HepG2 (cell line): Measurements from ENCODE around the gene CDH23. TPM values are rescaled to one million over a fixed set of nuclear protein-coding genes. Genes with fewer than 3 reads are reported as not detected.
A peak's percentile ranks its signal among the peaks of the same experiment; 100 is the strongest.

Experiments used
- ATAC-seq: fragments of 200-7000 bp; cut with Tn5 transposase; 3 replicates; pipeline ENCODE4 v1.9.1; 2020; ENCODE audit warnings: mild to moderate bottlenecking, moderate library complexity
- BruUV-seq: library from RNA; stranded (reverse); fragments of 400-500 nt; replicated peaks from 2 replicates; lab custom pipeline; 2021; lab: Mats Ljungman, UMichigan
- CTCF ChIA-PET: fragments of 300-600 bp; formaldehyde crosslinking; extraction: SDS; loops from one replicate; lab custom pipeline; 2021; ENCODE audit warnings: low total read pairs, inconsistent platforms, low intra/inter-chr PET ratio; lab: Yijun Ruan, JAX
- POLR2A ChIA-PET: fragments of 350-600 bp; sonication (Branson Sonifier 250); formaldehyde crosslinking; loops from one replicate; lab custom pipeline; 2020; ENCODE audit warnings: antibody characterized with exemption, inconsistent platforms; lab: Yijun Ruan, JAX
- DNase-seq: peaks from one replicate; pipeline ENCODE4 v3.0.0-alpha.2; 2015; ENCODE audit warnings: low spot score
- FAIRE-seq: peaks from 3 replicates; lab custom pipeline; 2011; peaks lifted over from hg19 to GRCh38; lab: Jason Lieb, UNC
- H2AFZ ChIP-seq: one replicate; pipeline ENCODE4 v1.6.1; 2011; ENCODE audit warnings: low read length, inconsistent platforms
- H3K27ac ChIP-seq: fragments of 300-600 bp; 3 replicates; pipeline ENCODE4 v1.8.0; 2011; ENCODE audit warnings: mixed run types, mild to moderate bottlenecking, mixed read lengths, low read length, inconsistent platforms; ENCODE audit not compliant: insufficient read depth; ENCODE audit errors: extremely low read length
- H3K27me3 ChIP-seq, 2 experiments: fragments of 200-600 bp in 1 of 2; 2 replicates in 1 of 2; 3 replicates in 1 of 2; pipeline versions ENCODE4 v1.6.0 to v1.8.0; 2011; ENCODE audit warnings: low read length in 2 of 2, mild to moderate bottlenecking in 2 of 2, moderate library complexity in 2 of 2, inconsistent platforms in 1 of 2; ENCODE audit not compliant: insufficient read depth in 2 of 2, control insufficient read depth in 1 of 2
- H3K36me3 ChIP-seq, 2 experiments: fragments of 200-600 bp in 1 of 2; replicated peaks in 1 of 2; 2 replicates in 1 of 2; 3 replicates in 1 of 2; pipeline versions ENCODE4 v1.5.1 to v1.8.0; 2011; ENCODE audit warnings: low read length in 2 of 2, inconsistent platforms in 1 of 2; ENCODE audit not compliant: insufficient read depth in 2 of 2, control insufficient read depth in 1 of 2
- H3K4me1 ChIP-seq: 2 replicates; pipeline ENCODE4 v1.5.1; 2012; ENCODE audit warnings: low read length, inconsistent platforms; ENCODE audit not compliant: insufficient read depth
- H3K4me2 ChIP-seq: 2 replicates; pipeline ENCODE4 v1.6.0; 2011; ENCODE audit warnings: low read depth, low read length, inconsistent platforms
- H3K4me3 ChIP-seq, 3 experiments: fragments of 200-600 bp in 1 of 3; sonication (generic), shearing (Covaris generic) in 1 of 3; replicated peaks in 1 of 3; 2 replicates each; pipeline ENCODE4 v1.5.1; 2011 to 2016; ENCODE audit warnings: low read length in 3 of 3, inconsistent platforms in 2 of 3, low read depth in 2 of 3, mild to moderate bottlenecking in 2 of 3, control low read depth in 1 of 3, mixed read lengths in 1 of 3; ENCODE audit not compliant: insufficient read depth in 1 of 3
- H3K79me2 ChIP-seq: one replicate; pipeline ENCODE4 v1.6.1; 2011; ENCODE audit warnings: low read length, inconsistent platforms; ENCODE audit not compliant: insufficient read depth
- H3K9ac ChIP-seq: 2 replicates; pipeline ENCODE4 v1.6.0; 2011; ENCODE audit warnings: mild to moderate bottlenecking, low read depth, low read length, inconsistent platforms; ENCODE audit not compliant: insufficient read depth
- H3K9me3 ChIP-seq: 2 replicates; pipeline ENCODE4 v1.5.1; 2012; ENCODE audit warnings: mild to moderate bottlenecking, low read length
- H4K20me1 ChIP-seq: 2 replicates; pipeline ENCODE4 v1.6.0; 2011; ENCODE audit warnings: inconsistent platforms, mild to moderate bottlenecking, low read length, moderate library complexity; ENCODE audit not compliant: insufficient read depth
- GABPA ChIP-seq, 2 experiments: IDR thresholded peaks; 2 replicates each; pipeline ENCODE4 v1.6.1; 2011 to 2016; ENCODE audit warnings: low read depth in 2 of 2, low read length in 1 of 2, missing biosample characterization in 1 of 2, missing genetic modification characterization in 1 of 2
- NCOR1 ChIP-seq: fragments of 200-600 bp; sonication (generic); IDR thresholded peaks from 2 replicates; pipeline ENCODE4 v1.7.0; 2017; ENCODE audit warnings: antibody characterized with exemption, low read length, borderline replicate concordance
- NFAT5 ChIP-seq: sonication (generic); formaldehyde crosslinking; IDR thresholded peaks from 2 replicates; pipeline ENCODE4 v1.4.0; 2020; ENCODE audit warnings: missing genetic modification reagents
- WGBS: methylation state at CpG from one replicate; pipeline ENCODE4 v1.1.6; 2017; ENCODE audit warnings: low lambda C conversion rate; 5-methylcytosine and 5-hydroxymethylcytosine counted together
- in situ Hi-C: cut with HindIII; loops from 2 replicates; pipeline ENCODE4 v1.10.0; 2017; ENCODE audit warnings: low pct_unique_long_range_greater_than_20kb; ENCODE audit not compliant: extremely low pct_ligation_motif_present
- intact Hi-C: fragments of 100-400 bp; cut with micrococcal nuclease; formaldehyde crosslinking; loops from one replicate; pipeline ENCODE4 v1.10.0; 2022; ENCODE audit not compliant: unreplicated experiment
- polyA plus RNA-seq, 8 experiments: library from polyadenylated mRNA; depleted of rRNA in 3 of 8; stranded (reverse) in 7 of 8; unstranded in 1 of 8; fragments of >200 nt; fragmentation: Illumina TruSeq in 4 of 8; extraction: Trizol in 4 of 8; gene quantifications; 2 replicates each; pipeline versions ENCODE4 v1.2.1 to v1.2.3, GENCODE V29; 2011 to 2016; ENCODE audit warnings: low read depth in 4 of 8, missing spikeins in 1 of 8, mixed read lengths in 1 of 8; ENCODE audit not compliant: insufficient read depth in 1 of 8
- total RNA-seq, 5 experiments: library from RNA; depleted of rRNA; stranded (reverse); fragments of >200 nt; fragmentation: Illumina TruSeq; extraction: Trizol; gene quantifications; 2 replicates each; pipeline ENCODE4 v1.2.3, GENCODE V29; 2016; ENCODE audit warnings: low read depth in 1 of 5

CDH23 gene
- total and polyA plus RNA-seq, 2 of the 13 experiments (the other 11 are each of a cell fraction or from before 2014, with no cell fraction given): 0.13 TPM; not detected in 1

- Histone ChIP-seq H2AFZ (no peak overlapping the region), H3K79me2 (no peaks in the 10 kb centered on the region), H3K4me1 (peaks cover 7% of the 10 kb centered on the region; the same call in 1 of the 2 replicates), H3K9ac (no peak overlapping the region), H3K36me3 (no peaks in the 10 kb centered on the region), H3K4me2 (no peak overlapping the region), H3K4me3 (no peak overlapping the region), H3K27me3 (peaks cover 1 to 9% of the 10 kb centered on the region in 2 experiments; a peak in 3 of 5 replicates), H3K9me3 (no peaks in the 10 kb centered on the region), H4K20me1 (no peaks in the 10 kb centered on the region), H3K27ac (no peak overlapping the region)
- 15% methylated on average over 2 of the region's 2 CpGs for WGBS
- ChIA-PET POLR2A (no interaction called here), CTCF (no interaction called here)
- in situ Hi-C loops: loop anchor here (10.0 kb wide), 1 partner anchor 299 kb away; the partner anchor contains the start of gene SLC29A3
- FAIRE-seq (no peak), ATAC-seq (no peak; the same call in 2 of the 3 replicates), DNase-seq (no peak)
- intact Hi-C loops: no loop called here
- TF ChIP-seq NCOR1 (no peak), GABPA (IDR thresholded peaks at IDR 0.05; ENCODE audit: low read depth, low read length) (no peak), GABPA (CRISPR knock-in tag; IDR thresholded peaks at IDR 0.05; ENCODE audit: low read depth) (peak; percentile 32; the same call in 1 of the 2 replicates), NFAT5 (CRISPR knock-in tag) (no peak)
- BruUV-seq: no TSS peak
Observed at GRCh38 chr10:71613261-71613777, 216.6 kb downstream of the CDH23 start.
